HG03175 (cell line): Measurements from ENCODE around the gene ABHD8.

Source experiments
- ATAC-seq: cut with Tn5 transposase; IDR thresholded peaks from one replicate; pipeline ENCODE4 v1.9.1; 2021; ENCODE audit warnings: mild to moderate bottlenecking, moderate library complexity; ENCODE audit not compliant: unreplicated experiment

The ABHD8 gene

DNA sequence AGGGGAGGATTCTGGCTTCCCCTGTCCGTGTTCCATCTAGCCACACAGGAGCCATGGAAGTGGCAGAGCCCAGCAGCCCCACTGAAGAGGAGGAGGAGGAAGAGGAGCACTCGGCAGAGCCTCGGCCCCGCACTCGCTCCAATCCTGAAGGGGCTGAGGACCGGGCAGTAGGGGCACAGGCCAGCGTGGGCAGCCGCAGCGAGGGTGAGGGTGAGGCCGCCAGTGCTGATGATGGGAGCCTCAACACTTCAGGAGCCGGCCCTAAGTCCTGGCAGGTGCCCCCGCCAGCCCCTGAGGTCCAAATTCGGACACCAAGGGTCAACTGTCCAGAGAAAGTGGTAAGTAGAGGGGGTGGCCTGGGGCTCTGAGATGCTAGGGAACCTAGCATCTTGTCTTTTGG is 34.5 kb downstream of the ABHD8 start:
- ATAC-seq, result no peak

DNA sequence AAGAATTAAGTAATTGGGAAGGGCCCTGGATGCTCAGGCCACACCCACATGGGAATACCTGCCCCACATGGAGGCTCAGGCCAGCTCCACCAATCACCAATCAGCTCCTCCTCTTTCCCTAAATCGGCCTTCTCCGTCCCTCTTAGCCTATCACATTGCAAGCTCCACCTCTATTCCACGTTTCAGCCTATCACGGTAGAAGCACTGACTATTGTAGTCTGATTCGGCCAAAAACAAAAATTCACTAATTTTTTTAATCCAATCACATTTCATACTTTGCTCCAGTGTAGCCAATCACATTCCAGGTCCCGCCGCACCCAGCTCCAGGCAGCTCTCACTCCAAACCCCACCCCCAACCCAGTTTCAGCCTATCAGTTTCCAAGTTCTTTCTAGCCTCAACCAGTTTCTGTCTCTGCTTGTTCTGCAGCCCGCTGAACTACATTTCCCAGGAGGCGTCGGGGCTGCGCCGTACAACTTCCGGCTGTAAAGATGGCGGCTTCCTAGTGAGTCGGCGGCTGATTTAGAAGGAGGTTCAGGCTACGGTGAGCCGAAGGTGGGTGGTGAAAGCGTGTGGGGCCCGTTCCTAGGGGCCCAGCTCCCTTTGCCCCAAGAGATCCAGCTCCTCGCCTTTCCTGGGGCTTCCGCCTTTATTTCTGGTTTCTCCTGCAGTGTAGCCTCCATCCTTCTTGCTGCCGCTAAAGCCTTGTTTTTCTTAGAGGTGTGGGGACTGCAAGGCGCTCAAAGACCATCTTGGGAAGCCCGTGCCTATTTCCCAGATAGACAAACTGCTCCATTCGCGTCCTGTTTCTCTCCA is 36.0 kb downstream of the ABHD8 start, which contains the start of gene BABAM1:
Gene BABAM1 (plus strand): TSS at position 469 of the 814 bp plus-strand sequence. CDS start 1,364 bp downstream, outside the sequence.
- peak; percentile 88 for ATAC-seq

- ATAC-seq, result no peak
Observed at GRCh38 chr19:17266589-17266974, 36.6 kb downstream of the ABHD8 start.

DNA sequence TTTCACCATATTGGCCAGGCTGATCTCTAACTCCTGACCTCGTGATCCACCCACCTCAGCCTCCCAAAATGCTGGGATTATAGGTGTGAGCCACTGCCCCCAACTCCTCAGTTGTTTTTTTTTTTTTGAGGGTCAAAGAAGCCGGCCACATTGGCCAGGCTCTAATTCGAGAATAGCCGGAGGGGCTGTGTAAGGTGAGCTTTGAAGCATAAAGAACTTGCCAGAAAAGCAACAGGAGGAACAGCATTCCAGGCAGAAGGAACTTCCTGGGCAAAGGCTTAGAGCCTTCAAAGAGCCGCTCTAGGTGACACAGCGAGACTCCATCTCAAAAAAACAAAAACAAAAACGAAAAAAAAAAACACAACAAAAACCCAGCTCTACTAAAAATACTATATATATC is 37.2 kb downstream of the ABHD8 start:
- ATAC-seq, result no peak

GRCh38 chr19:17264641-17264979 is 38.6 kb downstream of the ABHD8 start, which contains the start of gene USHBP1:
Gene USHBP1 (minus strand): TSS chr19:17264745. CDS start chr19:17264299, 446 bp downstream.
- ATAC-seq, result no peak

DNA sequence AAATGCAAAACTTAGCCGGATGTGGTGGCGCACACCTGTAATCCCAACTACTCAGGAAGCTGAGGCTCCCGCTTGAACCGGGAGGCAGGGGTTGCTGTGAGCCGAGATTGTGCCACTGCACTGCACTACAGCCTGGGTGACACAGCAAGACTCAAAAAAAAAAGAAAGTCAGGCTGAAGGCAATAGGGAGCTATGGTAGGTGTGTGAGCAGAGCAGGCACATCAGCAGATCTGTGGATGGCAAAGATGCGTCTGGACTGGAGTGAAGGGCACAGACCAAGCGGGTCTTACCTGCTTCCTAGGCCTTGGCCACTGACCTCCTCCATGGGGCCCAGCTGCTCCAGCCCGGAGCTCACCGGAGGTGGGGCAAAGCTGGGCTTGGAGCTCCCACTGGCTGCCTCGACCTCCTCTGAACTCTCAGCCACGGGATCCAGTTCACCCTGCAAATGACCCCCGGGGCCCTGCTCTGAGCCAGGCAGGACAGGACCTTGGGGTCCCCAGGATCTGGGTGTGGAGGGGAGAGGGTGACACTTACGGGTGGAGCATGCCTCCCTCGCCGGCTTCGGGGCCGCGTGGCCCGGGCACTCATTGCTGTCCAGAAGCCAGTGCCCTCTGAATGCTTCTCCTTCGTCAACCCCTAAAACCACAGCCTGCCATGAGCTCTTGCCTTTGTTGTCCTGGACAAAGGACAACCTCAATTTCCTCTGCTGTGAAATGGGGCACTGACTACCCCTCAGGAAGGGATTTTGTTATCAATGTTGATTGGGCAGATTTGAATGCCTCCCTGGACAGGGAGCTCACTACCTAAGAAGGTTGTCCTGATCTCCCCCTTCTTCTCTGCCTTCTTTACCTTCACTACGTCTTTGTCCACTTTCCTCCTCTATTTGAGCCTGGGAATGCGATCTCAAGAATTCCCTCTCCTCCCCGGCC is 39.2 kb downstream of the ABHD8 start:
- no peak for ATAC-seq

DNA sequence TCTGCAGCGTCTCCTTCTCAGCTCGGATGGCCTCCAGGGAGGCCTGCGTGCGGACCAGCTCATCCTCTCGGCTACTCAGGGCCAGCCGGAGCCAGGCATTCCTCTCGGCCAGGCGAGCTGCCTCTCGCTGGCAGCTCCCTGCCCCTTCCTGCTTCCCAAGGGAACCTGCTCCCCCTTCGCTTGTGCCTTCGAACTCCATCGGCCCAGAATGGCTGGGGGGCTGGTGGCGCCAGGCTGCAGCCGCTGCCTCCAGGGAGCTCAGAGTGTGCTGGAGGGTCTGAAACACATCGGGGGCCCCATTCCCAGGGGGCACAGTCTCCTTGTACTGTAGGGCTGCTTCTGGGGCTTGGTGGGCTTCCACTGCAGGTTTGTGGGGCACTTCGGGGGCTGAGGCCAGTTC is 40.7 kb downstream of the ABHD8 start:
- ATAC-seq, result no peak

DNA sequence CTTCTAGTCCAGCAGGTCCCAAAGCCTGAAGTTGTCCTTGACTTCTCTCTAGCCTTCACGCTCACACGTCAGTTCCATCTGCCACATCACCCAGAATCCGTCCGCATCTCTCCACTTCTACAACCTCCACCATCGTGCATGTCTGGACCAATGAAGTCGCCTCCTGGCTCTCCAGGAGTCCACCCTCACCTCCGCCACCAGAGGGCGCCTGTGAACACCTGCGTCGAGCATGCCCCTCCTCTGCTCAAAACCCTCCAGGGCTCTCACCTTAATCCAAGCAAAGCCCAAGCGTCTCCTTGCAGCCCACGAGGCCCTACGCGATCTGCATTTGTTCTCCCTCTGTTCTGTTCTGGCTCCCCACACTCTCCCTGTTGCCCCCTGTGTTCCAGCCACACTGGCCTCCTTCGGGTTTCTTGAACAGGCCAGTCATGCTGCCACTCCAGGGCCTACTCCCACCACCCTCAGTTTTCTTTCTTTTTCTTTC is 42.3 kb downstream of the ABHD8 start:
- peak; percentile 81 for ATAC-seq

- ATAC-seq, result no peak
Observed at GRCh38 chr19:17259934-17260333, 43.3 kb downstream of the ABHD8 start.

DNA sequence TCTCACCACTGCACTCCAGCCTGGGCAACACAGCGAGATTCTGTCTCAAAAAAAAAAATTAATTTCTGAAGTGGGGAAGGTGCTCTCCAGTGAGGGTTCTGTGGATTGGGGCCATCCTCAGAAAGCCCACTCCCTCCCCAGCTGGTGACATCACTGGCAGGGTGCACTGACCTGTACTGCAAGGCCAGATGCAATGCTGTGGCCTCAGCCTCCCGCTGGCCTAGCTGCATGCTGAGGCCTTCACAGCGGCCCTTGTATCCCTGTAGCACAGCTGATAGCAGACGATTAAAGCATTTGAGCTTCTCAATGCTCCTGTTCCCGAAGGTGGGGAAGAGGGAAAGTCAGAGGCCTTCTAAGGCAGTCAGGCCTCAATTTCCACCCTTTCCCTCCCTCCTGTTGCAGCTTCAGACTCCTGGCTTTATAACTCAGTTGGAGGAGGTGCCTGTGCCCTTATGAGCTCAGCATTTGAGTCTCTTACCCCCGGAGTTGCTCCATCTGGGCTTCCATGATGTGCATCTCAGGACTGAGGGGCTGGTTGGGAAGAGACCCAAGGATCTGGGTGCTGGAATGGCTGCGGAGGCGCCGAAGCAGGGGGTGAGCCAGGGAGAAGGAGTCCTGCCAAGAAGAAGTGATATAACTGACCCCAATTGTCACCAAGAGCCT is 44.0 kb downstream of the ABHD8 start:
- ATAC-seq, result no peak

DNA sequence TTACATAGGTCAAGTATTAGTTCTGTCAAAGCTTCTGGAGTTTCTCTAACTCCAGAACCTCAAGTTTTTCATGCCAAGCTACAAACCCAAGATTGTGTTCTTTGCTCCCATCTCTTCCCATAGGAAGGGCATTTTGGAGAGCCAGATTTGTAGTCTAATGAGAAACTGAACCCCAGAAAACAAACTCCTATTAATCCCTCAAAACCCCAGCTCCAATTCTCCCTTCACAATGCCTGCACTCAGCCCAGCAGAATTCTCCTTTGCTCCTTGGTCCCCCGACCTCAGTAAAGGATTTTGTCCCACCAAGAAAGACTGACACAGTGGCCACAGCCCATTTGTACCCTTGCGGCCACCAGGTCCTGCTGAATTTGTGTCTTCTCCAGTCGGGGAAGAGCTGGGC is 47.1 kb downstream of the ABHD8 start:
- ATAC-seq, result no peak

DNA sequence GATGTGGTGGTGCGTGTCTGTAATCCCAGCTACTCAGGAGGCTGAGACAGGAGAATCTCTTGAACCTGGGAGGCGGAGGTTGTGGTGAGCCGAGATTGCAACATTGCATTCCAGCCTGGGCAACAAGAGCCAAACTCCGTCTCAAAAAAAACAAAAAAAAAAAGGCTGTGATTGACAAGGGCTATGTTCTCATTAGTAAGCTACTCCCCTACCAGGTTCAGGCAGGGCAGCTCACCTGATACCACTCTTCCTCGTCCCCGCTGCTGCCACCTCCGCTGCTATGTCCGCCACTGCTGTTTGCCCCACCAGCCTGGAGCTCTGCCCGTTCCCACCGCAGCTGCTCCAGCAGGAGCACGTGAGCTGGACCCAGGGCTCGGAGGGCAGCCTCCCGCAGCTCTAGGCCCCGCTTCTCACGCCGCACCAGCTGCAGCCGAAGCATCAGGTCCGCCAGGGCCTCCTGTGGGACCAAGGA is 48.0 kb downstream of the ABHD8 start:
- no peak for ATAC-seq

DNA sequence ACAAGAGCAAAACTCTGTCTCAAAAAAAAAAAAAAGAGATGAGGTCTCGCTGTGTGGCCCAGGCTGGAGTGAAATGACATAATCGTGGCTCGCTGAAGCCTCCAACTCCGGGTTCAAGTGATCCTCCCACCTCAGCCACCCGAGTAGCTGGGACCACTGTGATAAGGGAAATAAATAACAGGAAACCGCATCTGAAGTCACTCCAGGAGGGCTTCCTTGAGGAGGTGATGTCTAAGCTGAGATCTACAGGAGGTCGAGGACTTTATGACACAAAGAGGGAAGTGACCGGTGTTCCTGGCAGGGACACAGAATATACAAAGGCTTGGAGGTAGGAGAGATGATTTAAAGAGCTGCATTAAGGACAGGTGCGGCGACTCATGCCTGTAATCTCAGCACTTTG is 48.6 kb downstream of the ABHD8 start:
- no peak for ATAC-seq

GRCh38 chr19:17249887-17250548 is 53.2 kb downstream of the ABHD8 start:
- ATAC-seq, result no peak

DNA sequence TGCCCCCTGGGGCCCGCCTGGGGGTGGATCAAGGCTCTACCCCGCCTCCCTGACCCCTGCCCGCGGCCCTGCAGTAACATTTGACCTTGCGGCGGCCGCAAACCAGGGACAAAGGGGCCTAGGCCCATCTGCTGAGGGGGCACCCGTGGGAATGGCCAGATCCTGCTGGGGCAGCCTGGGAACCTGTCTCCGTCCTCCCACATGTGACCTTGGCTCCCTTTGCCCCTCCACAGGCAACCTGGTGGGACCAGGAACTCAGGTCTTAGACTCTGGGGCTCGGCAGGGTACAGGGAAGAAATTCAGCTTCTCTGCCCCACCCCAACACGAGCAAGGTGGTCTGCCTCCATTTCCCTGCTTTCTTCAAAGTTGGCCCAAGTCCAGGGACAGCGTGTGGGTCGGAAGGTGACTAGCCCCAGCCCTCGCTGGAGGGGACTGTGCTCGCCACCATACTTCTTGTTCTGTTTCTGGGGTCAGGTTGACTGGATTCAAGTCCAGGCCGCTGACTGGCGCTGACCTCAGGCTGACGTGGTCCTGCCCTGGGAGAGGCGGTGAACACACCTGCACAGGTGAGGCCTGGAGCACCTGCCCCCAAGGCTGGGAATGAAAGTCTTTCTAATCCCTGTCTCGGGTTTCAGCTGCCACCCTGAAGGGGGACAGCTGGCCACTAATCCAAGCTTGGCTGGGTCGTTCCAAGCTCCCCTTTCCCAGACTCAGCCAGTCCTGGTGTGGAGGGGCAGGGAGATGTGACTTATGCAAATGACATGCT is 55.0 kb downstream of the ABHD8 start:
- no peak for ATAC-seq

- no peak for ATAC-seq
Observed at GRCh38 chr19:17246681-17247425, 56.4 kb downstream of the ABHD8 start.

DNA sequence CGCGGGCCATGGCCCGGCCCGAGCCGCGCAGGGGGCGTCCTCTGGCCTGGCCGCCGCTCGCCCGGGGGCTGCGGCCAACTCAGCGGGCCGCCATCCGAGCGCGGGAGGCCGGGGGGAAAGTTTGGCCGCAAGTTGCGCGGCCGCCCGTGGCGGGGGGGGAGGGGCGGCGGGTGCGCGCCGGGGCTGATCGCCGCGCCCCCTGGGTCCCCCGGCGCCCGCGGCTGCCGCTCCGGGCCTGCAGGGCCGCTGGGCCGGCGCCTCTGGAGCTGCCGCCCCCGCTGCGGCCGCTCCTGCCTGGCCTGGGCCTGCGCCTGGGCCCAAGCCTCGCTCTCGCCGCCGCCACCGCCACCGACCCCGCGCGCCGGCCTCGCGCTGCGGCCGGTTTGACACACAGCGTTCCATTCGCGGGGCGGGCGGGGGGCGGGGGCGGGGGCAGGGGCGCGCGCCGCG is 57.7 kb downstream of the ABHD8 start, which contains the start of gene NR2F6:
Gene NR2F6 (minus strand): TSS at position 385 of the 450 bp plus-strand sequence. CDS start 699 bp downstream, outside the sequence.
- ATAC-seq, result no peak

DNA sequence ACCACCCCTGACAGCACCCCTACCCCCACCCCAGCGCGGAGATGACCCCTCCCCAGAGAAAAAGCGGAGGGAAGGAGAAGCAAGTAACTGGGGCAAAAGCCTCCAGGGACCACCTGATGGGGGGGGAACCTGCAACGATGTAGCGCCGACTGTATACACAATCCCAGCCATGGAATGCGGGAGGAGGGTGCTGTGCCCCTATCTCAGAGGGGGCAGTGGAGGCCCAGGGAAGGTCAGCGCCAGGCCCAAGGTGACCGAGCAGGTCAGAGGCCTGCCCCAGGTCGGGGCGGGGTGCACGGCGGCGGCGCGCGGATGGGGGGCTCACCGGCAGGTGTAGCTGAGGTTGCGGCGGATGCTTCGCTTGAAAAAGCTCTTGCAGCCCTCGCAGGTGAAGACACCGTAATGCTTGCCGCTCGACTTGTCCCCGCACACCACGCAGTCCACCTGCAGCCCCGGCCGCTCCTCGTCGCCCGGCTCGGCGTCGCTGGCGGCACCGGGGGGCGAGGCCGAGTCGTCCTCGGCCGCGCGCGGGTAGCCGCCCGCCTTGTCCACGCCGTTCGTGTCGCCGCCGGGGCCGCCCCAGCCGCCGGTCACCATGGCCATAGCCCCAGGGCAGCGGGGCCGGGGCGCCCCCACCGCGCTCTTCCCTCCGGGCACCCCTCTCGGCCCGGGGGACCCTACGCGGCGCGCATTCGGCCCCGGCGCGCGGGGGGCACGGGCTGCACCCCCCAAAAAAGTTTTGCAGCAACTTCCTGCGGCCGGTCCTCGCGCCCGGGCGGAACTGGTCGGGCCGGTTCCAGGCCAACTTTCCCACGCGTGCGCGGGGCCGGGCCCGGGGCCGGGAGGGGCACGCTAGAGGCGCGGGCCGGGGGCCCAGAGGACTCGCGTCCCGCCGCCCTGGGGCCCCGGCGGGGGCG is 58.3 kb downstream of the ABHD8 start:
- ATAC-seq, result peak; percentile 15
